Hepatocyte (in vitro differentiated cells): ENCODE measurements around the gene SHE. TPM values are rescaled to one million over a fixed set of nuclear protein-coding genes. Genes with fewer than 3 reads are reported as not detected.

Experiments
- DNase-seq: peaks from one replicate; pipeline ENCODE4 v3.0.0-alpha.2; 2016; ENCODE audit warnings: low spot score
- H2AFZ ChIP-seq: fragments of 200-600 bp; sonication (generic); 2 replicates; pipeline ENCODE4 v1.6.0; 2016; ENCODE audit warnings: antibody characterized with exemption, mild to moderate bottlenecking
- H3K27ac ChIP-seq: fragments of 200-600 bp; sonication (generic); 2 replicates; pipeline ENCODE4 v1.5.1; 2016; ENCODE audit warnings: mild to moderate bottlenecking
- H3K27me3 ChIP-seq: fragments of 200-600 bp; sonication (generic); 2 replicates; pipeline ENCODE4 v1.6.1; 2016
- H3K36me3 ChIP-seq: fragments of 200-600 bp; sonication (generic); replicated peaks from 2 replicates; pipeline ENCODE4 v1.5.1; 2016; ENCODE audit warnings: low read depth; ENCODE audit not compliant: insufficient read depth
- H3K4me1 ChIP-seq: fragments of 200-600 bp; sonication (generic); 2 replicates; pipeline ENCODE4 v1.5.1; 2016; ENCODE audit warnings: mild to moderate bottlenecking, moderate library complexity; ENCODE audit not compliant: insufficient read depth
- H3K4me2 ChIP-seq: fragments of 200-600 bp; sonication (generic); 2 replicates; pipeline ENCODE4 v1.6.0; 2016
- H3K4me3 ChIP-seq: fragments of 200-600 bp; sonication (generic); 2 replicates; pipeline ENCODE4 v1.5.1; 2016; ENCODE audit warnings: mild to moderate bottlenecking
- H3K79me2 ChIP-seq: fragments of 200-600 bp; sonication (generic); 2 replicates; pipeline ENCODE4 v1.6.0; 2017; ENCODE audit warnings: mild to moderate bottlenecking
- H3K9me2 ChIP-seq: fragments of 200-600 bp; sonication (generic); replicated peaks from 2 replicates; pipeline ENCODE4 v1.6.0; 2017; ENCODE audit warnings: mild to moderate bottlenecking; ENCODE audit not compliant: insufficient read depth
- H3K9me3 ChIP-seq: fragments of 200-600 bp; sonication (generic); 2 replicates; pipeline ENCODE4 v1.5.1; 2016; ENCODE audit warnings: low read depth, mild to moderate bottlenecking
- H4K20me1 ChIP-seq: fragments of 200-600 bp; sonication (generic); 2 replicates; pipeline ENCODE4 v1.6.0; 2016; ENCODE audit warnings: mild to moderate bottlenecking; ENCODE audit not compliant: insufficient read depth, poor library complexity, severe bottlenecking
- EZH2 ChIP-seq: fragments of 200-600 bp; sonication (generic); IDR thresholded peaks from 2 replicates; pipeline ENCODE4 v1.6.1; 2016; ENCODE audit warnings: antibody characterized with exemption, mild to moderate bottlenecking, borderline replicate concordance
- EZH2phosphoT487 ChIP-seq: fragments of 200-600 bp; sonication (generic); IDR thresholded peaks from one replicate; pipeline ENCODE4 v1.6.1; 2018; ENCODE audit warnings: antibody characterized with exemption, mild to moderate bottlenecking, low read depth, moderate library complexity; ENCODE audit not compliant: unreplicated experiment, severe bottlenecking
- WGBS: methylation state at CpG from one replicate; pipeline ENCODE4 v1.1.6; 2016; ENCODE audit warnings: low lambda C conversion rate; ENCODE audit errors: missing lambda C conversion rate; 5-methylcytosine and 5-hydroxymethylcytosine counted together
- polyA plus RNA-seq: library from polyadenylated mRNA; unstranded; fragments of >200 nt; fragmentation: Nextera tagmentation; extraction: Ambion mirVana; gene quantifications from 2 replicates; pipeline ENCODE4 v1.2.1, GENCODE V29; 2016
- total RNA-seq: library from RNA; depleted of rRNA; stranded (reverse); fragments of >200 nt; gene quantifications from 2 replicates; pipeline ENCODE4 v1.2.3, GENCODE V29; 2014
- TF ChIP-seq, protein P1 (sequence below): fragments of 200-600 bp; sonication (generic); IDR thresholded peaks from 2 replicates; pipeline ENCODE4 v1.5.1; 2016; ENCODE audit warnings: antibody characterized with exemption, mild to moderate bottlenecking; ENCODE audit not compliant: poor library complexity

SHE gene
- total and polyA plus RNA-seq, 2 experiments from 2014 or later: 0.60 TPM; not detected in 1

DNA sequence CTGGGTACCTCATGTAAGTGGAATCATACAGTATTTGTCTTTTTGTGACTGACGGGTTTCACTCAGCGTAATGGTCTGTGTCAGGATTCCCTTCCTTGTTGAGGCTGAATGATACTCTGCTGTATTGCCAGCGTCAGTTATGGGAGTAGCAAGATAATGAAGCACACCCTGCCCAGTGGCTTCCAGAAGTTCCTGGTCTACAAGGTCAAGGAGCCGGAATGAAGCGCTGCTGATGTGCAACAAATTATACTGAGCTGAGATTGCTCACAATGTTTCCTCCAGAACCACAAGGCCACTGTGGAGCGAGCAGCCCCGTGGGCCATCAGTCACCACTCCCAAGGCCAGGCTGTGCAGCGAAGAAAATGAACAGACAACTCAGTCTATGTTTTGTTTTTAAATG lies 24.2 kb downstream of the SHE start:
- Histone ChIP-seq H3K4me3 (no peak overlapping the region), H3K4me2 (no peak overlapping the region), H3K4me1 (no peaks in the 10 kb centered on the region), H3K27ac (no peak overlapping the region), H3K9me2 (no peaks in the 10 kb centered on the region), H3K9me3 (no peaks in the 10 kb centered on the region), H3K79me2 (no peaks in the 10 kb centered on the region), H2AFZ (no peak overlapping the region), H4K20me1 (no peaks in the 10 kb centered on the region), H3K36me3 (no peaks in the 10 kb centered on the region), H3K27me3 (no peaks in the 10 kb centered on the region)
- TF ChIP-seq, protein P1, sequence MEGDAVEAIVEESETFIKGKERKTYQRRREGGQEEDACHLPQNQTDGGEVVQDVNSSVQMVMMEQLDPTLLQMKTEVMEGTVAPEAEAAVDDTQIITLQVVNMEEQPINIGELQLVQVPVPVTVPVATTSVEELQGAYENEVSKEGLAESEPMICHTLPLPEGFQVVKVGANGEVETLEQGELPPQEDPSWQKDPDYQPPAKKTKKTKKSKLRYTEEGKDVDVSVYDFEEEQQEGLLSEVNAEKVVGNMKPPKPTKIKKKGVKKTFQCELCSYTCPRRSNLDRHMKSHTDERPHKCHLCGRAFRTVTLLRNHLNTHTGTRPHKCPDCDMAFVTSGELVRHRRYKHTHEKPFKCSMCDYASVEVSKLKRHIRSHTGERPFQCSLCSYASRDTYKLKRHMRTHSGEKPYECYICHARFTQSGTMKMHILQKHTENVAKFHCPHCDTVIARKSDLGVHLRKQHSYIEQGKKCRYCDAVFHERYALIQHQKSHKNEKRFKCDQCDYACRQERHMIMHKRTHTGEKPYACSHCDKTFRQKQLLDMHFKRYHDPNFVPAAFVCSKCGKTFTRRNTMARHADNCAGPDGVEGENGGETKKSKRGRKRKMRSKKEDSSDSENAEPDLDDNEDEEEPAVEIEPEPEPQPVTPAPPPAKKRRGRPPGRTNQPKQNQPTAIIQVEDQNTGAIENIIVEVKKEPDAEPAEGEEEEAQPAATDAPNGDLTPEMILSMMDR: no peak
- TF ChIP-seq EZH2phosphoT487 (no peak), EZH2 (no peak)
- DNase-seq: no peak
- WGBS: 88% methylated on average over 8 of the region's 8 CpGs

GRCh38 chr1:154476791-154477190 lies 25.4 kb downstream of the SHE start:
- DNase-seq: no peak
- no peak for TF ChIP-seq EZH2phosphoT487
- TF ChIP-seq, protein P1: no peak
- Histone ChIP-seq H3K27ac (no peak overlapping the region), H4K20me1 (no peaks in the 10 kb centered on the region), H3K4me2 (no peak overlapping the region), H3K4me3 (no peak overlapping the region), H2AFZ (no peak overlapping the region), H3K9me3 (no peaks in the 10 kb centered on the region), H3K4me1 (no peaks in the 10 kb centered on the region), H3K9me2 (no peaks in the 10 kb centered on the region), H3K27me3 (no peaks in the 10 kb centered on the region), H3K79me2 (no peaks in the 10 kb centered on the region), H3K36me3 (no peaks in the 10 kb centered on the region)
- WGBS: 89% methylated on average over 1 of the region's 1 CpG

DNA sequence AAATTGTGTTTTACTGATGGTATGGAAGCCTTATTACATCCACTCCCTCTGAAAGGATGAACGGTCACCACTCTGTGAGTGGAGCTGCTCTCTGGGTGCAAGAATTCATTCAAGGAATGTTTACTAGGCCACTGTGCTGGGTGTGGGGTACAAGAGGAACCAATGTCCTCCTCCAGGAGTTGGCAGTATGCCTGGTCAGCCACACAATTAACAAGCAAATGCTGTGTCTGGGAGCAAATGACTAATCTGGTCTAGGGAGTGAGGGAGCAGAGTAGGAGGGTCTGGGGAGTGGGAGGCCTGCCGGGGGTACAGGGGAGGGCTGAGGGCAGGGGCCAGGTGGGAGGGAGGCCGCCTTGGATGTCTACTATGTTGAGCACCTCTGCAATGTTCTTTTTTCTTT lies 27.4 kb downstream of the SHE start:
- no peak overlapping the region for H2AFZ ChIP-seq
- DNase-seq: peak; percentile 23
- no peaks in the 10 kb centered on the region for H3K27me3 ChIP-seq
- H4K20me1 ChIP-seq: no peaks in the 10 kb centered on the region
- no peaks in the 10 kb centered on the region for H3K9me2 ChIP-seq
- H3K79me2 ChIP-seq: no peaks in the 10 kb centered on the region
- WGBS: 70% methylated on average over 1 of the region's 3 CpGs
- H3K4me2 ChIP-seq: no peak overlapping the region
- no peaks in the 10 kb centered on the region for H3K36me3 ChIP-seq
- H3K27ac ChIP-seq: no peak overlapping the region
- no peaks in the 10 kb centered on the region for H3K4me1 ChIP-seq
- no peaks in the 10 kb centered on the region for H3K9me3 ChIP-seq
- TF ChIP-seq EZH2phosphoT487 (no peak), EZH2 (no peak)
- TF ChIP-seq, protein P1: no peak
- H3K4me3 ChIP-seq: no peak overlapping the region

DNA sequence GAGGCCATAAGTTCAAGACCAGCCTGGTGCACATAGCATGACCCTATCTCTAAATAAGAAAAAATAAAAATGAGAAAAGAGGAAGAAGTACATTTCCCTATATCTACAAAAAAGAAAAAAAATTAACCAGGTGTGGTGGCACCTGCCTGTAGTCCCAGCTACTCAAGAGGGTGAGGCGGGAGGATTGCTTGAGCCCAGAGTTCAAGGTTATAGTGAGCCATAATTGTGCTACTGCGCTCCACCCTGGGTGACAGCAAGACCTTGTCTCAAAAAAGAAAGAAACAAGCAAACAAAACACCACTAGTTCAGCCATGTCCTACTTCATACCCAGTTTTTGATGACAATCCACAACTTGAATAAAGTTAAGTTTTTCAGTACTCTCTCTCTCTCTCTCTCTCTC lies 30.9 kb downstream of the SHE start:
- H3K79me2 ChIP-seq: no peaks in the 10 kb centered on the region

More for the DNA sequence above, 30.9 kb downstream of the SHE start:
- H3K4me3 ChIP-seq: no peak overlapping the region
- H2AFZ ChIP-seq: no peak overlapping the region
- no peak for TF ChIP-seq EZH2
- TF ChIP-seq EZH2phosphoT487: no peak
- TF ChIP-seq, protein P1: no peak
- no peaks in the 10 kb centered on the region for H3K36me3 ChIP-seq
- H3K27ac ChIP-seq: no peak overlapping the region
- 94% methylated on average over 2 of the region's 2 CpGs for WGBS
- H3K9me2 ChIP-seq: no peaks in the 10 kb centered on the region
- H3K27me3 ChIP-seq: no peaks in the 10 kb centered on the region
- no peaks in the 10 kb centered on the region for H3K4me1 ChIP-seq
- no peaks in the 10 kb centered on the region for H3K9me3 ChIP-seq
- no peak for DNase-seq
- H4K20me1 ChIP-seq: no peaks in the 10 kb centered on the region
- no peak overlapping the region for H3K4me2 ChIP-seq
